ENCODE results near the gene CCR1. TPM values are rescaled to one million over a fixed set of nuclear protein-coding genes. Genes with fewer than 3 reads are reported as not detected.
"Not testable (repeated sequence)": the region's sequence is repeated elsewhere in the genome, so short reads cannot be mapped to it uniquely, and the experiment has no call there.

The CCR1 gene
- total RNA-seq, 1 experiment from 2014 or later: not detected

- DNase-seq (ENCODE audit: low spot score): no peak
Measured at GRCh38 chr3:46212101-46212500, 4.0 kb upstream of the CCR1 start.

- DNase-seq (ENCODE audit: low spot score): no peak
Measured at GRCh38 chr3:46209746-46210470, 1.8 kb upstream of the CCR1 start.

GRCh38 chr3:46209053-46209452 is 940 bp upstream of the CCR1 start:
- DNase-seq (ENCODE audit: low spot score): no peak

- DNase-seq (ENCODE audit: low spot score): not testable (repeated sequence)
Measured at GRCh38 chr3:46207514-46207913, 599 bp downstream of the CCR1 start.

- no peak for DNase-seq (ENCODE audit: low spot score)
Measured at GRCh38 chr3:46206282-46207015, 1.7 kb downstream of the CCR1 start.

GRCh38 chr3:46205286-46205960 is 2.7 kb downstream of the CCR1 start:
- DNase-seq (ENCODE audit: low spot score): no peak

- no peak for DNase-seq (ENCODE audit: low spot score)
Measured at GRCh38 chr3:46203681-46204080, 4.4 kb downstream of the CCR1 start.

GRCh38 chr3:46202535-46202934 is 5.6 kb downstream of the CCR1 start:
- no peak for DNase-seq (ENCODE audit: low spot score)

- DNase-seq (ENCODE audit: low spot score): no peak
Measured at GRCh38 chr3:46200790-46201189, 7.3 kb downstream of the CCR1 start.

GRCh38 chr3:46200211-46200610 is 7.9 kb downstream of the CCR1 start:
- DNase-seq (ENCODE audit: low spot score): no peak

GRCh38 chr3:46196261-46196957 is 11.7 kb downstream of the CCR1 start:
- no peak for DNase-seq (ENCODE audit: low spot score)

GRCh38 chr3:46194868-46195553 is 13.1 kb downstream of the CCR1 start:
- no peak for DNase-seq (ENCODE audit: low spot score)

- no peak for DNase-seq (ENCODE audit: low spot score)
Measured at GRCh38 chr3:46193436-46193835, 14.7 kb downstream of the CCR1 start.

GRCh38 chr3:46192939-46193338 is 15.2 kb downstream of the CCR1 start:
- DNase-seq (ENCODE audit: low spot score): no peak

GRCh38 chr3:46191730-46192129 is 16.4 kb downstream of the CCR1 start:
- no peak for DNase-seq (ENCODE audit: low spot score)

- no peak for DNase-seq (ENCODE audit: low spot score)
Measured at GRCh38 chr3:46188708-46189107, 19.4 kb downstream of the CCR1 start.

- DNase-seq (ENCODE audit: low spot score): no peak
Measured at GRCh38 chr3:46187876-46188275, 20.2 kb downstream of the CCR1 start.

- DNase-seq (ENCODE audit: low spot score): no peak
Measured at GRCh38 chr3:46187341-46187700, 20.8 kb downstream of the CCR1 start.

GRCh38 chr3:46186471-46187340 is 21.4 kb downstream of the CCR1 start:
- no peak for DNase-seq (ENCODE audit: low spot score)

GRCh38 chr3:46184469-46184868 is 23.6 kb downstream of the CCR1 start:
- DNase-seq (ENCODE audit: low spot score): no peak

Data from HT-29 (cell line).